LHCN-M2 (cell line): ENCODE results near the gene TBC1D25. TPM values are rescaled to one million over a fixed set of nuclear protein-coding genes. Genes with fewer than 3 reads are reported as not detected.

Experiments
- DNase-seq: peaks from one replicate; pipeline ENCODE4 v3.0.0-alpha.2; 2012; ENCODE audit warnings: low read depth
- total RNA-seq: library from RNA; depleted of rRNA; stranded (reverse); fragments of >200 nt; gene quantifications from 2 replicates; pipeline ENCODE4 v1.2.3, GENCODE V29; 2014

Gene TBC1D25
- total RNA-seq, 1 experiment from 2014 or later, result 9.2 TPM

GRCh38 chrX:48560056-48560455 lies 20.5 kb downstream of the TBC1D25 start:
- DNase-seq, result no peak

DNA sequence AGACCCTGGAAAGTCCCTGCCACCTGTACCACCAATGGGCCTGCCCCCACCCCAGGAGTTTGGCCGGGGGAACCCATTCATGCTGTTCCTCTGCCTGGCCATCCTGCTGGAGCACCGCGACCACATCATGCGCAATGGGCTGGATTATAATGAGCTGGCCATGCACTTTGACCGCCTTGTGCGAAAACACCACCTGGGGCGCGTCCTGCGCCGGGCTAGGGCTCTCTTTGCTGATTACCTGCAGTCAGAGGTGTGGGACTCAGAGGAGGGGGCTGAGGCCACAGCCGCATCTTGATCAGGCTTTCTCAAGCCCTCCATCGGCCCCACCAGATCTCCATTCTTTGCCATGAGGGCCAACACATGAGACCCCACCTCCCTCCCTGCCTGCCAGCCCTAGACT lies 21.2 kb downstream of the TBC1D25 start:
- DNase-seq, result no peak

DNA sequence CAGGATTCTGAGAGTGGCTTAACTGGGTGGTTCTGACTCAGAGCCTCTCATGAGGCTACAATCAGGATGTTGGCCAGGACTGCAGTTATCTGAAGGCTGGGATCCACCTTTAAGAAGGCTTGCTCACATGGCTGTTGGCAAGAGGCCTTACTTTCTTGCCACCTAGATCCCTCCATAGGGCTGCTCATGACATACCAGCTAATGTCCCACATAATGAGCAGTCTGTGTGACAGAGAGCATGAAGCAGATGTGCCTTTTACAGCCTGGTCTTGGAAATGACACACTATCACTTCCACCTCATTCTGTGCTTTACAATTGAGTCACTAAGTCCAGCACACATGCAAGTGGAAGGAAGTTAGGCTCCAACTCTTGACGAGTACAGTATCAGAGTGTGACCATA lies 30.4 kb downstream of the TBC1D25 start:
- DNase-seq, result peak; percentile 47

- DNase-seq, result no peak
Observed at GRCh38 chrX:48573690-48574269, 34.3 kb downstream of the TBC1D25 start.

DNA sequence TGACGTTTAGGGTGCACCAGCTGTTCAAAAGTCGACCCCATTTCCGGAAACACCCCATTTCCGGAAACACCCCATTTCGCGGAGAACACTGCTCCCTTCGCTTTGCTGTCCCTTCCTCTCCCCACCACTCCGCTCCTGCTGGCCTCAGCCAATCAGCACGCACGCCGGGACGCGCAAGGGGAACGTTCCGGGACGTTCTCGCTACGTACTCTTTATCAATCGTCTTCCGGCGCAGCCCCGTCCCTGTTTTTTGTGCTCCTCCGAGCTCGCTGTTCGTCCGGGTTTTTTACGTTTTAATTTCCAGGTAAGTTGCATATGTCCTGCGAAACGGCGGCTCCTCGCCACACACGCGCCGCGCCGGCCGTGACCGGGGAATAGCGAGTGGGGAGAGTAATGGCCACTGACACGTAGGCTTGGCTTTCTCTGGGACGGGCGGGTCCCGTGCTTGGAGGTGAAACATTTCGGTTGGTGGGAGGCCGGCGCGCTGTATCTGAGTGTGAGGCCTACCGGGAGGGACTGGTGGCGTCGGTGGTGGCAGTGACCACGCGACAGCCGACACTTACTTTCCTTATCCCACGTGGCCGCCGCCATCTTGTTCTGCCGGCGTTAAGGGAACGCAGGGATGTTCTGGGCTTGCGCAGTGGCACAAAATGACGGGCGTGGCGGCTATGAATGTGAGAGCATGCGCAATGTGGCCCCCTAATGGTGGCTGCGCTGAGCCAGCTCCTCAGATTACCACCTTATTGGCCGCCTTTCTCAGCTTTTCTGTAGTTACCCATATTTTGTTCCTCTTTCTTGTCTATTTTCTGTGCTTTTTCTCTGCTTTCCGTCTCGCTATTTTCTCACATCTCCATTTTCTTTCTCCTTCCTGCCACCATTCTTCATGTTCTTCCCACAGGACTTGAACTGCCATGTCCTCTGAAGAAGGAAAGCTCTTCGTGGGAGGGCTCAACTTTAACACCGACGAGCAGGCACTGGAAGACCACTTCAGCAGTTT lies 35.1 kb downstream of the TBC1D25 start, which contains the start of gene RBM3:
TSS of gene RBM3 (plus strand) at position 215 of the 997 bp plus-strand sequence. CDS start at position 912, 697 bp downstream.
- DNase-seq, result peak; percentile 92

GRCh38 chrX:48575642-48576041 lies 36.1 kb downstream of the TBC1D25 start:
- DNase-seq, result no peak

DNA sequence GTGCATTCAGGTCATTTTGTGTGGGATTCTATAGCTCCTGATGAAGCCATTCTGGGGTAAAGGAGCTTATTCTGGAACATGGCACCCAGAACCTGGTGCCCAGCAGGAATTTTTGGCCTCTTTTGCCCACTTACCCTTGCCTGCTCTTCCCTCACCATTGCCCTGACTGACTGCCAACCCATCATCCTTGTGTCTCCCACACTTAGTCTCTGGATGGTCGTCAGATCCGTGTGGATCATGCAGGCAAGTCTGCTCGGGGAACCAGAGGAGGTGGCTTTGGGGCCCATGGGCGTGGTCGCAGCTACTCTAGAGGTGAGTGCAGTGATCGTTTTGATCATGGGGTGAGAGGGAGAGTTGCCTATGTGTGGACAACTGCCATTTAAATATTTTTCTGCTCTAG lies 36.6 kb downstream of the TBC1D25 start:
- no peak for DNase-seq

DNA sequence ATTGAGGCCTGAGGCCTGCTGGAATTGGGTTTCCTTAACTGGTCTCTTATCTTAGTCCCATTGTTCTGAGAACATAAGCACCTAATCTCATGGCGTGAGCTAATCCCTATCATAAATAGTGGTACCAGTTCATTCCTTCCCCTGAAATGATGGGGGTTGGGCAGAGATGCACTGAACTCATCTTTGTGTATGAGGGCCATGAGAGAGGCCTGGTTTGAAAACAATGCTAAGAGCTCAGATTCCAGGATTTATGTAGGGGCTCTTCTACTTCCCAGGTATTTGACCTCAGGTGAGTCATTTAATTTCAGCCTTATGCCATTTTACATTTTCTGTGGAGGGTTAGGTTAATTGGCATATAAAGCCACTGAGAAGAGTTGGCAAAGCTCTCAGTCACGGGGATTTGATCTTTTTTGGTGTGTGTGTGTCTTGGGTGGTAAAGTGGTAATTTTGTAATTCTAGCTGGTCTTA lies 39.2 kb downstream of the TBC1D25 start:
- no peak for DNase-seq

DNA sequence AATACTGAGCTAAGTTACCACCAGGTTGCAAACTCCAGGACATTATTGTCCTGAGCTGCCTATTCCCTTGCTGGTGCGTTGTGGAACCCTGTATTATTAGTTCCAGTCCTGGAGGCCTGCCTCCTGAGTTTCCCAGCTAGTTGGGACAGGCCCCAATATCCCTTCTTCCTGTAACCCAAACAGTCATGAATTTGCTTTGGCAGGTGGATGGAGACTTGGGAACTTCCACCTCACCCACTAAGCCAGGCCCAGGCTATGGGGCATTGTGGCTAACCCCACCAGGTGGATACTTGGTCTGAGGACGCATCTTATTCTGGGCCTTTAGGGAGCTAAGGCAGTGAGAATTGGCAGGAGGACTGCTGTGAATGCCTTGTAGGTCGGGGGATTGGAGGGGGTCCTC lies 39.7 kb downstream of the TBC1D25 start:
- no peak for DNase-seq

DNA sequence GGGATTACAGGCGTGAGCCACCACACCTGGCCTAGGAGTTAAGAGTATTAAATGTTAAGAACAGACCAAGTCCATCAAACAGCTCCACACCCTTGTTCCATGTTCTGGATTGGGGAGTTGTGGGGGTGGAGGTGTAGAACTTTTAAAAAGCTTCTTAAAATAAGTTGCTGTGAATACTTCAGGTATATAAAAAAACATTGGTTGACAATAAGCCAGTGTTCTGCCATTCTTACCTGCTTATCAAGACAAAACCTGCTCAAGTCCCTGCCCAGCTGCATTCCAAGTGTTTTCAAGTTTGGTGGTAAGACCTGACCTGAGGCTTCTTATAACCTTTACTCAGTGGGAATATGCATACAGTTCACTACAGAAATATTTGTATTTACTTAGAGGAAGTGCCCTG lies 41.1 kb downstream of the TBC1D25 start:
- no peak for DNase-seq

DNA sequence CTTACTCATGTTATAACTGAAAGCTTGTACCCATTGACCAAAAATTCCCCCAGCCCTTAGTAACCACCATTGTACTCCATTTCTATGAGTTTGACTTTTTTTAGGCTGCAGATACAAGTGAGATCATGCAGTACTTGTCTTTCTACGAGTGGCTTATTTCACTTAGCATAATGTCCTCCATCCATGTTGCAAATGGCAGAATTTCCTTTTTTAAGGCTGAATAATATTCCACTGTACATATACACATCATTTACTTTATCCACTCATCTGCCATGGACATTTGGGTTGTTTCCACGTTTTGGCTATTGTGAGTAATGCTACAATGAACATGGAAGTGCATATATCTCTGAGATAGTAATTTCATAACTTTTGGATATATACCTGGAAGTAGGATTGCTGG lies 45.2 kb downstream of the TBC1D25 start:
- DNase-seq, result no peak

- no peak for DNase-seq
Observed at GRCh38 chrX:48589482-48590162, 50.1 kb downstream of the TBC1D25 start.

- DNase-seq, result peak; percentile 53
Observed at GRCh38 chrX:48590203-48591103, 50.9 kb downstream of the TBC1D25 start.

- peak; percentile 95 for DNase-seq
Observed at GRCh38 chrX:48591255-48591791, 51.8 kb downstream of the TBC1D25 start.

DNA sequence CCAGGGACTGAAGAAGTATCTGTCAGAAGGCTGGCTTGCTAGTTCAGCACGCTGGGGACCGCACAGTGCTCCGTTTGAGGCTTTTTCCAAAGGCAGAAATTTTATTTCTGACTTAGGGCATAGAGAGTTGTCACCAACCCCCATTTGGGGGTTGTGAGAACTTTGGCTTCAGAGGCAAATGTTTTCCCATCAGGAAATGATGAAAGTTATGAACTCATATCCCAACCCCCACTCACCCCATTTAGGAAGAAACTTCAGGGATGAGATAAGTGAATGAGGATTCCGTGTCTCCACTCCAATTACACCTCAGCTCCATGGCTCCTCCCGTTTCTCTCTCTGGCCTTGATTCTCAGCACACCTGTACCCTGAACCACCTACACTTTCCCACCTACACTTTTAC lies 53.5 kb downstream of the TBC1D25 start:
- no peak for DNase-seq

- DNase-seq, result no peak
Observed at GRCh38 chrX:48595929-48596328, 56.4 kb downstream of the TBC1D25 start.

- peak; percentile 92 for DNase-seq
Observed at GRCh38 chrX:48597353-48598264, 58.1 kb downstream of the TBC1D25 start, which contains the start of gene WDR13. TSS of gene WDR13 (plus strand) at chrX:48597492. CDS start at chrX:48597997, 505 bp downstream.

- no peak for DNase-seq
Observed at GRCh38 chrX:48598614-48599013, 59.1 kb downstream of the TBC1D25 start.

DNA sequence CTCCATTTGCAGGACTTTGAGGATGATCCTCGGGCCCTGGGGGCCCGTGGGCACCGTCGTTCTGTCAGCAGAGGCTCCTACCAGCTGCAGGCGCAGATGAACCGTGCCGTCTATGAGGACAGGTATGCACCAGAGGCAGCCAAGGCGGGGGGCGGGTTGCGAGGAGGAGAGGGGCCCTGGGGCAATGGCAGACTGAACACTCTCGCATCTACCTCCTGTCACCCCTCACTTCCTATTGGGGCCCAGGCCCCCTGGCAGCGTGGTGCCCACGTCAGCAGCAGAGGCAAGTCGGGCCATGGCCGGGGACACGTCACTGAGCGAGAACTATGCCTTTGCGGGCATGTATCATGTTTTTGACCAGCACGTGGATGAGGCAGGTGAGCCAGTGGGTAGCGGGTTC lies 59.8 kb downstream of the TBC1D25 start:
- no peak for DNase-seq
